ENCODE data around the gene SLC39A9.
"Not testable (repeated sequence)": the region's sequence is repeated elsewhere in the genome, so short reads cannot be mapped to it uniquely, and the experiment has no call there.

The SLC39A9 gene

DNA sequence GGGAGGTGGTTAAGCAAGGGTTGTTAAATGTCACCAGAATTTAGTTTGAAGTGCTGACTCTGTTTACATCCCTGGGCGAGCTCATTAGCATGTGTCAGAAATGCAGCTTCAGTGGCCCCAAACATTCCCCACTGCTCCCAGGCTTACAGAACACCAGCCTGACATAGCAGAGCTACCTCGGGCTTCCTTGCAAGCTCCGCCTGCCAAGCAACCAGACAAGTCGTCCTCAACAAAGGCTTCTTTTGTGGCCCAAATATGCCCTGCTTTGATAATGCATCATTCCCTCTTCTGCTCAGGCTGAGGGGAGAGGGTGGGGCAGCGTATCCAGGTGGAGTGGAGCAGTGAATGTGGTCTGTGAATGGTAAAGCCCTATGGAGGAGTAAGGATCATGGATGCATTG lies 28.4 kb upstream of the SLC39A9 start:
- DNase-seq = no peak

DNA sequence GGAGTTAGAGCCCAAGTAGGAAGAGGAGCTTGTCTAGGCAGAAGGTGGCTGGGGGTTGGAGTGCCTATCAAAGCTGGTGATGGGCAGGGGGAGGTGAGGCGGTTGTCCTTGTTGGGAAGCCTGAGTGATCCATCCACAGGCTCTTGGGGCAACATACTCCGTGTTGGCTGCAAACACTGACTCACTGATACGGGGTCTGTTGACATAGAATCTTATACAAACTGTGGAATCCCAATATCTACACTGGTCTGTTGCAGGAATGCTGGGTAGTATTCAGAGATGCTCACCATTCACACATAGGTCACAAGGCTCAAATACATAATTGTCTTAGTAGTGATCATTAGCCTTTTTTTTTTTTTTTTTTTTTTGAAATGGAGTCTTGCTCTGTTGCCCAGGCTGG lies 26.3 kb upstream of the SLC39A9 start:
- DNase-seq = no peak

DNA sequence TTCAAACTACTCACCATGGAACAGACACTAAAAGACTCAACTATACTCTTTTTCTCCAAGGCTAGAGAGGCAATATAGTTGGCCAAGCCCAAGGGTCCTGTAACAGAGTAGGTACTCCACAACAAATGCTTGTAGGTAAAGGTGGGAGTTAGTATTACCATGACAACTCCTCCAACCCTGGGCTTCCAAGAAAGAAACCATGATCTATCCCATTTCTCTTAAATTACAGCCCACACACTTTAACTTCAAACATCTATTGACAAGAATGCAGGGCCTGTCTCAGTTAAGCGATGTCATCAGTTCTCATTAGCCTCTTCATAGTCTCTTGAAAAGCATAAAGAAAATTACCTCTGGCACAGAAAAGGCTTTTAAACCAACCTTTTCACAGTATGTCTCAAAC lies 25.4 kb upstream of the SLC39A9 start:
- no peak for DNase-seq

DNA sequence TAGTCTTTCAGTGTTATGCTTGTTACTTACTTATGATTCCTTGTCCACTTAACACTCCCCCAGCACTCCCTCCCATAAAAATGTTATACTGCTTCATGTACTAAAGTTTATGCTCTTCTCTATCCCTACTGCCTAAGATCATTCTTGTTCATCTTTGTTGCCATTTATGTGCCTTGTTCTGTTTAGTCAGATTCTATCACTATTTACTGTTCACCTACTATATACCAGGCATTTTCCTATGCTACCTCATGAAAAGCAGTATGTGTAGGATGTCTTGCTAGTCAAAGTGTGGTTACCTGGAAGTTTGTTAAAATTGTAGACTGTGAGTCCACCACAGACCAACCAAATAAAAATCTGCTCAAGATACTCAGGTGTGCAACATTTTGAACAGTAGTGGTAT lies 24.3 kb upstream of the SLC39A9 start:
- DNase-seq = no peak

DNA sequence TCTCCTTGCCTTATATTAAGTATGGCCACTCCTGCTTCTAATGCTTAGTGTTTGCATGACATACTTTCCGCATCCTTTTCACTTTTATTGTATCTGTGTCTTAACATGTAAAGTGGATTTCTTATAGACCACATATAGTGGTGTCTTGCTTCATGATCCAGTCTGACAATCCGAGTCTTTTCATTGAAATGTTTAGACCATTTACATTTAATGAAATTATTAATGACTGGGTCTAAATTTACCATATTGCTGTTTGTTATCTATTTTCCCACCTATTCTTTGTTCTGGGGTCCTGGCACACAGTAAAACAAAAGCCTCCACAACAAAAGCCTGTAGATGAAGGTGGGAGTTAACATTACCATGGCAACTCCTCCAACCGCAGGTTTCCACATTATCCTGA lies 23.3 kb upstream of the SLC39A9 start:
- DNase-seq = no peak

DNA sequence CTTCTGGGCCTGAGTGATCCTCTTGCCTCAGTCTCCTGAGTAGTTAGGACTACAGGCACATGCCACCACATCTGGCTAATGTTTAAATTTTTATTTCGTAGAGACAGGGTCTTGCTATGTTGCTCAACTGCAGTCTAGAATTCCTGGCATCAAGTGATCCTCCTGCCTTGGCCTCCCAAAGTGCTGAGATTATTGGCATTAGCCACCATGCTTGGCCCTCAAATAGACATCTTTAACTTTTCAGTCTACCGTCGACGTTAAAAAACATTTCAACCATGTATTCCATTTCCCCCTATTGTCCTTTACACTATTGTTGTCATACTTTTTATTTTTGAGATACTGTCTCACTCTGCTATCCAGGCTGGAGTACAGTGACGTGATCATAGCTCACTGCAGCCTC lies 22.8 kb upstream of the SLC39A9 start:
- no peak for DNase-seq

DNA sequence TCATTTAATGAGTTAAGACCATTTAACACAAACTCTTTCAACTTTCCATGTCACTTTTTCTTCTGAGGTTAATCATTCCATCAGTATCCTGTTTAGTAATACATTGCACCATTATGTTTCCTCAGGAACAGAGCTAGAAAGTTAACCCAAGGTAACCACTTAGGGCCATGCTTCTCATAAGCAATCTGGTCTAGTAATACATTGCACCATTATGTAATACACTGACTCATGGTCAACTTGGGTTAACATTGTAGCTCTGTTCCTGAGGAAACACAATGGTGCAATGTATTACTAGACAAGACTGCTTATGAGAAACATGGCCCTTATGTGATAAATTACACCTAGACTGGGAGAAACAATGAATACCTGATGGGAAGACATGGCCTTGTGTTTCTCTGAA lies 22.1 kb upstream of the SLC39A9 start:
- no peak for DNase-seq

DNA sequence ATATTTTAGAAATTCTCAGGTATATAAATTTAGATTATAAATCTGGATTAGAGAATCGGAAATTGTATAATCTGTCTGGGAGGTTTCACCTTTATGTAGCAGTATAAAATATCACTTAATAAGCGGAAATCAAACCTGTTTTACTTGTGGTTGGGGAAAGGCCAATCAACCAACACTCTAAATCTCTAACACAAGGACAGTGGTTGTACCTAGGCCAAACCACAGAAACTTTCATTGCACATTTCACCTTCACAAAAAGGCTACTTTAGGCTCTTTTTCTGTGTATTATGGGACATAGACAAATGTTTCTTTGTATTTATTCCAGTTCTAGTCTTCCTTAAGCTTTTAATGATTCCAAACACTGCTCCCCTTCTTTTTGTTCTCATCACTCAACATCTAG lies 20.2 kb upstream of the SLC39A9 start:
- DNase-seq = no peak

DNA sequence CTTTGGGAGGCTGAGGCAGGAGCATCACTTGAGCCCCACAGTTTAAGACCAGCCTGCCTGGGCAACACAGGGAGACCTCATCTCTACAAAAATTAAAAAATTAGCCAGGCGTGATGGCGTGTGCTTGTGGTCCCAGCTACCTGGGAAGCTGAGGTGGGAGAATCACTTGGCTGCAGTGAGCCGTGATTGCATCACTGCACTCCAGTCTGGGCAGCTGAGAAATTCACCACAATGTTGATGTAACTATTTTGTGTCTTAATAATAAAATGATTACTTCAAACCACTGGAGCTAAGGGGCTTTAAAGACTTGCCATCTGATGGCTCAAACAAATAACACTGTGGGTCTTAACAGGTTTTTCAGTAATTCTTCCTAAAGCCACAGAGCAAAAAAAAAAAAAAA lies 11.2 kb upstream of the SLC39A9 start:
- no peak for DNase-seq

DNA sequence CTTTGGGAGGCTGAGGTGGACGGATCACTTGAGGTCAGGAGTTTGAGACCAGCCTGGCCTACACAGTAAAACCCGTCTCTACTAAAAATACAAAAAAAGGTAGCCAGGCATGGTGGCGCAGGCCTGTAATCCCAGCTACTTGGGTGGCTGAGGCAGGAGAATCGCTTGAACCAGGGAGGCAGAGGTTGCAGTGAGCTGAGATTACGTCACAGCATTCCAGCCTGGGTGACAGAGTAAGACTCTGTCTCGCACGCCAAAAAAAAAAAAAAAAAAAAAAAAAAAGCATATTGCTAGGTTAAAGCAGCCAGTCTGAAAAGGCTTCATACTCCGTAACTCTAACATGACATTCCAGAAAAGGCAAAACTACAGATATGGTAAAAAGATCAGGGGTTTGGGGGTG lies 7.1 kb upstream of the SLC39A9 start:
- not testable (repeated sequence) for DNase-seq

DNA sequence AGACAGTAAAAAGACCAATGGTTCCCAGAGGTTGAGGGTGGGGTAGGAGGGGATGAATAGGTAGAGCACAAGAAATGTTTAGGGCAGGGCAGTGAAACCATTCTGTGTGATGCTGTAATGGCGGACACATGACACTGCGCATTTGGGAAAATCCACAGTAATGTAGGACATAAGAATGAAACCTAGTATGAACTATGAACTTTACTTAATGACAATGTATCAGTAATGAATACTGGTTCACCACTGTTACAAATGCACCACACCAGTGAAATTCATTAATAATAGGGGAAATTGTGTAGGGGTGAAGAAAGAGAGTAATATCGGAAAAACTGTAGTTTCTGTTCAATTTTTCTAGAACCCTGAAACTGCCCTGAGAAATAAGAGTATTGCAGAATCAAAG lies 6.0 kb upstream of the SLC39A9 start:
- no peak for DNase-seq

DNA sequence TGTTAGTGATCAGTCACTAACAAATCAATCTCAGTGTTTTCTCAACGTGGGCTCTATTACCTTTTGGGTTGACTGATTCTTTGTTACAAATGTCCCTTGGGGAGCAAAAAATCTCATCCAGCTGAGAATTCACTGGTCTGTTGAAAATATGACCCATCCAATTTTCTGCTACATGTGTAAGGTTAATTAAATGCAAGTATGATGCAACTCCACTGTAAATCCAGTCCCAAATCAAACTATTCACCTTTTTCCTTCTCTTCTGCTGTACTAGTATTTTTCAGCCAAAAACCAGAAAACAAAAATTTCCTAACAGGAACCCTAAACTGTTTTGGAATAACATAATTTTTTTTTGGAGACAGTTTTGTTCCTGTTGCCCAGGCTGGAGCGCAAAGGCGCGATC lies 2.6 kb upstream of the SLC39A9 start:
- DNase-seq = no peak

DNA sequence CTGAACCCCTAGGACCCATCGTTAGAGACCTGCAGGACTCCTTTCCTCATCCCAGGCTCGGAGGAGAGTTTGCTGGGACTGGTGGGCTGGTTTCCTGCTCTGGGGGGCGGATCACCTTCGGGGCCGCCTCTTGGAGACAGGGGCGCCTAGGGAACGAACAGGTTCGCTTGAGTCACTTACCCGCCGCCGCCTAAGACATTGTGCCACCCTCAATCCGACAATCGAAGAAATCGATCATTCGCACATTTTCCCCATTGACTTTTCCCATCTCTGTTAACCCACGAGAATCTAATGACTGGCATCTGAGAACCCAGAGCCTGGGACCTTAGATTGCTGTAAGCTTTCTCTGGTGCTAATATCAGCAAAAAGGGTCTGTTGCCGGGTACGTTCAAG lies 322 bp downstream of the SLC39A9 start:
- DNase-seq = peak; percentile 66

DNA sequence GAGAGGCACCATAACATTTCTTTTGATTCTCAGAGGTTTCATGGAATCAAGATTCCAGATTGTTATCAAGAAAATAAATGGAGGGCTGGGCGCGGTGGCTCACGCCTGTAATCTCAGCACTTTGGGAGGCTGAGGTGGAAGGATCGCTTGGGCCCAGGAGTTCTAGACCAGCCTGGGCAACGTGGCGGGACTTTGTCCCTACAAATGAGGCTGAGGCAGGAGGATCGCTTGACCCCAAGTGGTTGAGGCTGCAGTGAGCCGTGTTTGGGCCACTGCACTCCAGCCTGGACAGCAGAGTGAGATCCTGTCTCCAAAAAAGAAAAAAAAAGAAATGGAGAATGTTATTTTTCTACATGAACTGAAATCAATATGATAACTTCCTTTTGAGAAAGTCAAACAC lies 1.3 kb downstream of the SLC39A9 start:
- no peak for DNase-seq

DNA sequence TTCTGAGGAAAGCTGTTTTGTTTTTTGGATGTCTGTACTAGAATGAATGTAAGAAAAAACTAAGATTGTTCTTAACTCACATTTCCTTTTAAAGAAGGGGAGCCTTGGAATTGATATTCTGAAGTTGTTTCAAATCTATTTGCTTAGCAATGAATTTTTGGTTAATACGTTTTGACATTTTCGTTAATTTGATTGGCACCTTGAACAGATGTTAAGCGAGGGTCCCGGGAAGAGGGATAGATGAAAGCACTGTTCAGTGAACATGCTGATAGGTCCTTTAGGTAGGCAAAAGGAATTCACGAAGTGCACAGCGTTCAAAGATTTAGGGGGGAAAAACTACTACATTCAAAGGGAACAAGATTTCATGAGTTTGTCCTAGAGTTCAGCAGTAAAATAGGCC lies 1.7 kb downstream of the SLC39A9 start:
- DNase-seq = no peak

DNA sequence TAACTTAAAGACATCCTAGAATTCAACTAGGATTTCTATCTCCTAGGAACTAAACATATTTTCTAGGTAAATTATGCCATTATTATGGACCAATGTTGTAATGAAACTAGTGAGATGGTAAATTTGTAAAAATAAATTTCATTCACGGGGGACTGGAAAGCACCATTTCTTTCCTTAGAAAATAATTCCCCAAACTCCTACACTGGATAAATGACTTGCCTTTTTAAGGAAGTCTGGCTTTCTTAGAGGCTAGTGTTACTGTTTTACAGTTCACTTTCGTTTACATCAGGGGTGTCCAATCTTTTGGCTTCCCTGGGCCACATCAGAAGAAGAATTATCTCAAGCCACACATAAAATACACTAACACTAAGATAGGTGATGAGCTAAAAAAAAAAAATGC lies 3.3 kb downstream of the SLC39A9 start:
- DNase-seq = no peak

DNA sequence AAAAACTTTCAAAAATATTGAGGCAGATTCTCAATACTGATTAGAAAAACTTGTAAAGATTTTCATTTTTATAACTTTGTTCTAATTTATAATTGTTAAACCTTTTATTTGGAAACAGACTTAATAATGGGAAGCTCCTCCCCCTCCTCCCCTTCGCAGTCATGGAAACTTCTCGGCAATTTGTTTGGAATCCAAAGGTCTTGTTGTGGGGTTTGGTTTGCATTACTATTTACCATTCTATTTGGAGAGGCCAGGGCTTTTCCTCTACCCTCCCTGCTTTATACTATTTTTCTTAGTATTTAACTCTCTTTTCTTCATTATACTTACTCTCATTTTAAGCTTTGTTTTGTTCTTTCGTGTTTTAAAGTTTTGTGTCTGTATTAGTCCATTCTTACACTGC lies 6.0 kb downstream of the SLC39A9 start:
- no peak for DNase-seq

DNA sequence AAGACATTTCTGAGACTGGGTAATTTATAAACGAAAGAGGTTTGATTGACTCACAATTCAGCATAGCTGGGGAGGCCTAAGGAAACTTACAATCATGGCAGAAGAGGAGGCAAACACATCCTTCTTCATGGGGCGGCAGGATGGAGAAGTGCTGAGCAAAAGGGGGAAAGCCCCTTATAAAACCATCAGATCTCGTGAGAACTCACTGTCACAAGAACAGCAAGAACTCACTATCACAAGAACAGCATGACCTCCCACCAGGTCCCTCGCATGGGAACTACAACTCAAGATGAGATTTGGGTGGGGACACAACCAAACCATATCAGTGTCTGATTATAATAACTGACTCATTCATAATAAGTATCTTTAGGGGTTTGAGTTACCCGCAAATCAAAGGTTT lies 6.4 kb downstream of the SLC39A9 start:
- no peak for DNase-seq

DNA sequence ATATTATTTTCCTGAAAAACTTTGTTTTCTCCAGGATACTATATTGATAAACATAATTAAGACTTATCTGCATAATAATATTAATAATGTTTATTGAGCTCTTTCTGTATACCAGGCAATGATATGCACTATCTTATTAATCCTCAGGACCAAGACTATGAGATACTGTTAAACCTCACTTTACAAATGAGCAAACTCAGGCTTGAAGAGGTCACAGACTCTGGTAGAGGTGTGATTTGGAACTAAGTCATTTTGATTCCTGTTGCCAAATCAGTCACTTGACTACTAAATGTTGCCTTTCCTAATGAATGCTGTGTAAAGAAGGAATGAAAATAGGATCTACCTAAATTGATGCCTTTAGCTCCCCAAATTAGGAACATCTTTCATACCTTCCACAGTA lies 7.3 kb downstream of the SLC39A9 start:
- DNase-seq = no peak

DNA sequence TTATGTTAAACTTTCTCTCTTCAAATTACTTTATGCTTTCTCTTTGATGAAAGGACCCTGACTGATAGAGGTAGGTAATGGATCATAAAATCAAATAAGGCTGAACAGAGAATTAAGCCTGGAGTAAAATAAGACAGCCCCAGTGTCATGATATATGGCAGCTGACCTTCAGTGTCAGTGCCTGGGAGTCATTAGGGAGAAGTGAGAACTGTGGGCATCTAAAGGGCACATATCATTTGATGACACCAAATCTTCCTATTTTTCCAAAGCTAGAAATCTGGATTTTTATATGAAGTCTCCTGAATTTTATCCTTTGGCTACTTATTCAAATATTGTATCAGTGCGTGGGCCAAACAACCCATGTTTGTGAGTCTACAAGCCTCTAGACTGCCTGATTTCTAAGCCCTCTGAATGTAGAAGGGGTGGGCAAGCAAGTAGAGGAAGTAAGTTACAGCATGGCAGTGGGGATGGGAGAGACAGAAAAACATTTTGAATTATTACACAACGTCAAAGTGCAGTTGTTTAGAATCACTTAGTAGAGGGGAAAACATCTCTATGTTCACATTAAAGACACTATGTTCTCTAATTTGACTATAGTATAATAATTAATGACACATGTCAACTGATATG lies 10.0 kb downstream of the SLC39A9 start:
- no peak for DNase-seq

DNA sequence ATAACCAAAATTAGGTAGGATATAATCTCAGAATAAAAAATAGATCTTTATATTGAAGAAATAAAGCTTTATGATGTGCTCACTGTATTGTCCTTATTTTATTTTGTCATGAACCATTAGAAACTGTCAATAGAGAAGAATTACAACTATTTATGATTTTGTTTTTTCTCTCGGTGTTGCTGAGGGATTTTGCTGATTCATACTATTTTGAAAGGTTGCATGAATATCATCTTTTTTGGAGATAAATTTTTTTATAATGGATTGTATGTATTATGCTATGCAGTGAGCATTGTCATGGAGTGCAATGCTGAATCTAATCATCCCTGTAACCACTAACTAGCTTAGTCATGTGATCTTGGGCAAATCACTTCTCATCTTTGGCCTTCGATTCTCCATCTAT lies 15.0 kb downstream of the SLC39A9 start:
- no peak for DNase-seq

DNA sequence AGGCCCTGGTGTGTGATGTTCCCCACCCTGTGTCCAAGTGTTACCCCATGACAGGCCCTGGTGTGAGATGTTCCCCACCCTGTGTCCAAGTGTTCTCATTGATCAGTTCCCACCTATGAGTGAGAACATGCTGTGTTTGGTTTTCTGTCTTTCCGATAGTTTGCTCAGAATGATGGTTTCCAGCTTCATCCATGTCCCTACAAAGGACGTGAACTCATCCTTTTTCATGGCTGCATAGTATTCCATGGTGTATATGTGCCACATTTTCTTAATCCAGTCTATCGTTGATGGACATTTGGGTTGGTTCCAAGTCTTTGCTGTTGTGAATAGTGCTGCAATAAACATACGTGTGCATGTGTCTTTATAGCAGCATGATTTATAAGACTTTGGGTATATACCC lies 17.6 kb downstream of the SLC39A9 start:
- DNase-seq = not testable (repeated sequence)

DNA sequence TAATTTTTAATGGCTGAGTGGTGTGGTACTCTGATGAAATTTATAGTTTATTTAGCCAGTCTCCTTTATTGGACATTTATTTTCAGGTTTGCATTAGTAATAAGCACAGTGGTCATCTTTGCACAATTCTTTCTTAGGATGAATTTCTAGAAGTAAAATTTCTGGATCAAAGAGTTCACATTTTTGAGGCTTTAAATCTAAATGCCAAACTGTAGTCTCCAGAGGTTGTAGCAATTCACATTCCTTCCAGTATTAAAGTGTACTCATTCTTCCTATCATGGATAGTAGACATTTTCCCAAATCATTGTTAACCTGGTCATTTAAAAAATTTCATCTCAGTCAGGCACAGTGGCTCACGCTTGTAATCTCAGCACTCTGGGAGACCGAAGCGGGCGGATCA lies 24.8 kb downstream of the SLC39A9 start:
- DNase-seq = no peak

DNA sequence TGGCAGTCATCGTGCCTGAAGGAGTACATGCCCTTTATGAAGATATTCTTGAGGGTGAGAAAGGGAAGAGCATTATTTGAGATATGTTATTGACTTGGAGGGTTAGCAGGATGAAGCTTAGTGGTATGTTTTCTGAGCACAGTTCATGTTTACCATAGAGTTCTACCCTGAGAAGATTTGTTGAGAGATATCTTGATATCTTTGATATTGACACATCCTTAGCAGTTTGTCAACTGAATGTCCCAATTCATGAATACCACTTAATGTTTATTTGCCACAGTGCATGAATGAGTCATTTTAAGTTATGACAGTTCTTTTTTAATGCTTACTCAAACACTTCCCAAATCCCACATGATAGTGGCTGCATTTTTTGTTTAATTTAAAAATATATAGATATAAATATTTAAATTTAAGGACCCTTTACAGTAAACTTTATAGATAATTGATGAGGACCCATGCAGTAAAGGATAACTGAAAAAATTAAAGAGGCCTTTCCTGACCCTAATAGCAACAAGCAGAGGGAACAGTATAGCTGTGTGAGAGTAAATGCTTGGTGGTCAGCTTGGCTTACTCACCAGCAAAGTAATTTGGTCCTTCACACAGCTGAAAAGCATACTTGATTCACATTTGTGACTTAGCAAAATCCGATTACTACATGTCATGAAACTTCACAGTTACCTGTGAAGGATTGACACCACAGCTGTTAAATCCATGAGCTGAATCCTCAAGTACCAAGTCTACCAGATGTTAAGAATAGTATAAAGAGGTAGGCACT lies 25.8 kb downstream of the SLC39A9 start:
- DNase-seq = no peak

DNA sequence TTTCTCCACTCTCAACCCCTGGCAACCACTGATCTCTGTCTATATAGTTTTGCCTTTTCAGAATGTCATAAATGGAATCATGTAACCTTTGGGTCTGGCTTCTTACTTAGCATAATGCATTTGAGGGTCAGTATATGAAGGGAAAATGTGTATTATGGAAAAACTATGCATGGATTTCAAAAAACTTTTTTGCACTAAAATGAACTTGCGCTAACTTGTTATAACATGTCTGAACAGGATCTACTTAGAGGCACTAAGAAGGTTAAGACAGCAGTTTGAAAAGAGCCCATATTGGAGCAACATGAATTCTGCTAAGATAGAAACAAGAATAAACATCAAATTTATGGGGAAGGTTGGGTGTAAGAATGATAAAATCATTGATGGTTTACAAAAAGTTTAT lies 29.1 kb downstream of the SLC39A9 start:
- no peak for DNase-seq
